GM12878 (cell line): ENCODE measurements around the gene WDHD1.

Experiments
- CTCF ChIP-seq, 3 experiments: IDR thresholded peaks in 2 of 3; conservative IDR thresholded peaks in 1 of 3; 2 replicates each; pipeline ENCODE4 v1.5.1; 2011; ENCODE audit warnings: low read depth in 3 of 3, low read length in 3 of 3, mild to moderate bottlenecking in 3 of 3, control low read depth in 2 of 3, moderate library complexity in 2 of 3, inconsistent platforms in 1 of 3, mixed read lengths in 1 of 3; ENCODE audit not compliant: control insufficient read depth in 2 of 3, insufficient read depth in 1 of 3; ENCODE audit errors: extremely low read depth in 1 of 3
- YY1 ChIP-seq: IDR thresholded peaks from 2 replicates; pipeline ENCODE4 v1.6.1; 2011; ENCODE audit warnings: low read depth, mild to moderate bottlenecking, low read length

GRCh38 chr14:55038708-55039107 lies 11.8 kb upstream of the WDHD1 start:
- TF ChIP-seq YY1: no peak
- no peak for TF ChIP-seq CTCF (IDR thresholded peaks at IDR 0.05 in 2 of 3, conservative IDR thresholded peaks at IDR 0.05 in 1 of 3; ENCODE audit: control insufficient read depth in 2 of 3, extremely low read depth in 1 of 3, insufficient read depth in 1 of 3, low read depth in 3 of 3, low read length in 3 of 3)
